Stimulated activated CD4-positive, alpha-beta T cell treated with anti-CD3 and anti-CD28 coated beads, Interleukin-15, amount 100 ng/mL, for 1 hour (primary cell): ENCODE measurements around the gene PGAM2.
"Not testable (repeated sequence)": the region's sequence is repeated elsewhere in the genome, so short reads cannot be mapped to it uniquely, and the experiment has no call there.

Source experiments
- DNase-seq, 2 donors: peaks; one replicate each; pipeline ENCODE4 v3.0.0-alpha.2; 2020; ENCODE audit warnings: low read depth in 1 of 2, low spot score in 1 of 2

Gene PGAM2

GRCh38 chr7:44052771-44053365 is 12.5 kb downstream of the PGAM2 start:
- DNase-seq: no peak

DNA sequence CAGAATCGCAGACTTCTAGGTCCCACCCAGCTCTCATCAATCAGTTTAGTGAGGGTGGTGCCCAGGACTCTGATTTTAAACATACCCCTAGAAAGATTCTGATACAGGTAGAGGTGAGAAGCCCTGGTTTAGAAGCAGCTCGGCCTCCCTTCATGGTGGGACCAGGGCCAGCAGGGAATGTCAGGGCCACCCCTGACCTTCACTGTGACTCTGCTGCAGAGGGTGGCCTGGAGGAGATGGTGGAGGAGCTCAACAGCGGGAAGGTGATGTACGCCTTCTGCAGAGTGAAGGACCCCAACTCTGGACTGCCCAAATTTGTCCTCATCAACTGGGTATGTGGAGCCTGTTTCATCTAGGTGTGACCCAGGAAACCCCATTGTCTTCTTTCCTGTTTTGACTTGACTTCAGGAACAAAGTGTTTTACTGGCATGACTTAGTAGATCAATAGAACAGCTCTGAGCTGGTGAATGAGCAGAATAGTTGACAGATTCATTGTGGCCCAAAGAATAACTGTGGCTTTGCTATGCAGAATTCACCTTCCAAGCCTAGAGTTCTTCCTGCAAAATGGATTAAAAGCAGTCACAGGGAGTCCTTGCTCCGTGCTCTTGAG is 13.7 kb downstream of the PGAM2 start:
- no peak for DNase-seq

- no peak for DNase-seq
Measured at GRCh38 chr7:44050915-44051560, 14.3 kb downstream of the PGAM2 start.

DNA sequence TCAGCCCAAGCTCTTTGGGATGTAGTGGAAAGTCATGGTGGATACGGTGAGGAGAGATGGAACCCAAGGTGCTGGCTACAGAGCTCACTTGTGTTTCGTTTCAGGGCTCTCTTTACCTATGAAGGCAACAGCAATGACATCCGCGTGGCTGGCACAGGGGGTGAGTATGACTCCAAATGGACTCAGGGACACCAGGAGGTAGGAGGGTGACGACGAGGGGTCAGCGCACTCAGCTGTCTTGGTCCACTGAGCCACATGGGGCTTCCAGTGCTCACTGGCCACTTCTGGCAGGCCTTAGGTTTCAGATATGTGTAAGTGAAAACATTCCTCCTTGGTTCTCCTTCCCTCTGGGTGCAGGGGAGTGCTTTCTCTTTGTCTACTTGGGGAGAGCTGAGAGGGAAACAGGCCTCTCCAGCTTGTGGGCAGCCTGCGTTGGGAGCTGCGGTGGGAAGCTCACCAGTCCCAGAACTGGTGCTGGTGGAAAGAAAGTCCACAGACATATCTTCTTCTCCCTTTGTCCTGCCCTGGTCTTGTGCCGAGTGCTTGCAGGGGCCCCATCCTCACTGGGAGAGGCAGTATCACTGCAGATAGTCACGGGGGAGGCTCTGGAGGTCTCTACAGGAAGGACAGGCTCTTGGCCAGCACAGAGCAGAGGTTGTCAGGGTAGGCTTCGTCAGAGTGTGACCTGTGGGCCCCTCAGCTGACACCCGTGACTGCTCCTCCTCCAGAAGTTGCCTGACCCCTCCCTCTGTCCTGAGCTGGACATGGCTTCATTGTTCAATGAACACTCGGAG is 15.0 kb downstream of the PGAM2 start:
- DNase-seq: no peak

- no peak for DNase-seq
Measured at GRCh38 chr7:44048031-44048795, 17.2 kb downstream of the PGAM2 start.

DNA sequence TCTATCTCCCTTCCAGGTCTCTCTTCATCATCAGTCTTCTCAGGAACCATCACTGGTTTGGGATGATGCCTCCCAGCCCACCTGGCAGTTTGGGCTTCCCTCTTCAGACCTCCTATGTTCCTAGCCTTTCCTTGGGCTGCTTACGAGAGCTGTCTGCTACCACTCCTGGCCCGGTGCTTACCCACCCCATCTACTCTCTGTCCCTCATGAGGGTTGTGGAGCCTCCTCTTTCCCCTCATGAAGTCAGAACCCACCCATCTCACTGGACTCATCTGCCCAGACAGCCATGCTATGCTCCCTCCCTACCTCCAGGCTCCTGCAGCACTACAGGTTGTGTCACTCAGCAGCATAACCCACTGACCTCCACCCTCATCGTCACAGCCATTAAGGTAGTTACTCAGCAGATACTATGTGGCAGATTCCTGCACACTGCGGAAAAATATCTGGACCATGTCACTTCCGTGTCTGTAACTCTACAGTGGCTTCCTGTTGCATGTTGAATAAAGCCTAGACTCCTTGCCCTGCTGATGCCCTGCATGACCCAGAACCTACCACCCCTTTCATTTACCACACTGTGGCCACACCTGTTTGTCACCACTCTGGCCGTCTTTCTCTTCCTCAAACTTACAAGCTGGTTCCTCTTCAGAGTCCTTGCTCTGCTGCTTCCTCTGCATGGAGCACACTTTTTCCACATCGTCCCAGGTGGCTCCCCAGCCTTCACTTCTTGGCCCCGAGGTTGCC is 18.9 kb downstream of the PGAM2 start:
- DNase-seq: no peak

- no peak for DNase-seq
Measured at GRCh38 chr7:44045226-44046014, 19.9 kb downstream of the PGAM2 start.

- DNase-seq: peak; percentile 77 to 87
Measured at GRCh38 chr7:44044315-44045225, 20.8 kb downstream of the PGAM2 start, which contains the start of gene DBNL. TSS of gene DBNL (plus strand) at chr7:44044702. CDS start at chr7:44044738, 36 bp downstream.

GRCh38 chr7:44043902-44044301 is 21.5 kb downstream of the PGAM2 start:
- DNase-seq: no peak

DNA sequence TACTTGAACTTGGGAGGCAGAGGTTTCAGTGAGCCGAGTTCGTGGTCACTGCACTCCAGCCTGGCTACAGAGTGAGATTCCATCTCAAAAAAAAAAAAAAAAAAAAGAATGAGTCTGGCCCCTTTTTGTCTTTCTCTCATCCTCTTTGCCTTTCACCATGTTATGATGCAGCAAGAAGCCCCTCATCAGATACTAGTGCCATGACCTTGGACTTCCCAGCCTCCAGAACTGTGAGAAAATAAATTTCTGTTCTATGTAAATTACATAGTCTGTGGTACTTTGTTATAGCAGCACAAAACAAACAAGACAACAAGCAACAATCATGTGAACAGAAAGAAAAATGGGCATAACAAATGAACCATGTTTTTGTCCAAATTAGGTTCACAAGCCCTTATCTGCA is 23.1 kb downstream of the PGAM2 start:
- no peak for DNase-seq

GRCh38 chr7:44040493-44040891 is 24.9 kb downstream of the PGAM2 start:
- DNase-seq: peak; percentile 47 to 53

DNA sequence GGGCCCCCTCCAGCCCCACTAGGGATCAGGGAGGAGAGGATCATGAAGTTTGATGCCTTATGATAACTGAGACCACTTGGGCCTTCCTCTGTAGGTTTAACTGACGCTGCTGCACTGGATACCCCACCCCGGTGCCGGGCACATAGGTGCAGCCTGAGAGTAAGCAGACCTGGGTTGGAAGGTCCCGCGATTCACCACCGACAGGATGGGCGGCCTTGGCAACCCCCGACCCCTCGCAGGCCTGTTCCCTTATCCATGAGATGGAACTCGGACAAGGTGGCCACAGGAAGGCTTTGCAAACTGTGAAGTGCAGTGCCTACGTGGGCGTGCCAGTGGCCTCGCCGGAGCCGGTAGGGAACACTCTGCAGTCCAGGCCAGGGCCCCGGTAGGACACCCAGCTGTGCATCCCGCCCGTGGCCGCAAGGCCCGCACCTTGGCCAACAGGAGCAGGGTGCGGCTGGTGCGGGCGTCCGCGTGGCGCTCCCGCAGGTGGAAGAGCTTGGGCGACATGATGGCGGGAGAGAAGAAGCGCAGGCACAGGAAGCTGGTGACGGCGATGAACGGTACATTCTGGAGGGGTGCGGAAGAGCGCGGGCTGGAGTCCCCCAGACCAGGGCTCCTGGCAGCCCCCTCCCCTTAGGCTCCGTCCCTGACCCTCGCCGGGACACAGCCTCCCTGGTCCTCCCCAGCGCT is 25.4 kb downstream of the PGAM2 start:
- DNase-seq: not testable (repeated sequence)

- DNase-seq: peak; percentile 58 to 63
Measured at GRCh38 chr7:44038961-44039558, 26.3 kb downstream of the PGAM2 start.

GRCh38 chr7:44038553-44038952 is 26.8 kb downstream of the PGAM2 start:
- DNase-seq: not testable (repeated sequence)

DNA sequence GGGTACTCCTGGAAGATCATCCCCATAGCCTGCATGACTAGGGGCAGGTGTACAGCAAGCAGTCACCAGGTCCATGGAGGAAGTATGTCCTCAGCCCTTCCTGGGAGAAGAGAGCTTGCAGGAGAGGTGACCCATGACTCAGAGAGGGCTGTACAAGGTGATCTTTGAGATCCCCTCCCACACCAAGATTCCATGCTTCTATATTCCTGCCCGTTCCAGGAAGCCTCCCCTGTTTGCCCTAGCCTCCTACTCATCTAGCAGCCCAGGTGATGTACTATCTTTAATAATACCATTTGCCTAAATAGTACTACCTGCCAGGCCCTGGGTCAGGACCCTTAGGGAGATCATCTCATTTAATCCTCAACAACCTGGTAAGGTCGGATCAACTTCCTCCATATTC is 27.4 kb downstream of the PGAM2 start:
- DNase-seq: not testable (repeated sequence)

- DNase-seq: peak in 1 of 2 donors; percentile 18
Measured at GRCh38 chr7:44036364-44036763, 29.0 kb downstream of the PGAM2 start.
